Muscle of leg (tissue), 11 donors: ENCODE results near the gene PSD. TPM values are rescaled to one million over a fixed set of nuclear protein-coding genes. Genes with fewer than 3 reads are reported as not detected.
A peak's percentile ranks its signal among the peaks of the same experiment; 100 is the strongest.
"Not testable (repeated sequence)": the region's sequence is repeated elsewhere in the genome, so short reads cannot be mapped to it uniquely, and the experiment has no call there.

Experiments used
- DNase-seq: peaks from one replicate; pipeline ENCODE4 v3.0.0; 2013
- H3K27ac ChIP-seq: one replicate; pipeline ENCODE4 v1.5.1; 2013; ENCODE audit warnings: mild to moderate bottlenecking, low read length, control low read depth
- H3K27me3 ChIP-seq: one replicate; pipeline ENCODE4 v1.6.1; 2013; ENCODE audit warnings: low read length; ENCODE audit not compliant: control insufficient read depth, insufficient read depth
- H3K36me3 ChIP-seq: one replicate; pipeline ENCODE4 v1.6.1; 2013; ENCODE audit warnings: low read length; ENCODE audit not compliant: control insufficient read depth, insufficient read depth
- H3K4me1 ChIP-seq: one replicate; pipeline ENCODE4 v1.6.1; 2013; ENCODE audit warnings: low read length; ENCODE audit not compliant: control insufficient read depth, insufficient read depth
- H3K4me3 ChIP-seq: one replicate; pipeline ENCODE4 v1.5.1; 2013; ENCODE audit warnings: low read length, control low read depth
- H3K9me3 ChIP-seq: replicated peaks from 2 replicates; pipeline ENCODE4 v1.6.1; 2013; ENCODE audit warnings: low read depth, low read length; ENCODE audit not compliant: control insufficient read depth
- WGBS: methylation state at CpG from one replicate; pipeline ENCODE4 v1.1.5; 2013; ENCODE audit warnings: missing lambda C conversion rate; ENCODE audit not compliant: insufficient coverage; 5-methylcytosine and 5-hydroxymethylcytosine counted together
- polyA plus RNA-seq, 8 donors: library from polyadenylated mRNA; unstranded; fragments of 120-200 nt; gene quantifications; one replicate each; pipeline versions ENCODE4 v1.2.1 to v1.2.3, GENCODE V29; 2013; ENCODE audit warnings: inconsistent platforms in 1 of 8, low replicate concordance in 1 of 8; ENCODE audit not compliant: insufficient read length in 8 of 8, insufficient read depth in 1 of 8
- total RNA-seq: library from RNA; stranded (reverse); fragments of 120-200 nt; gene quantifications from one replicate; pipeline ENCODE4 v1.2.4, GENCODE V29; 2013

PSD gene
- total and polyA plus RNA-seq, 9 donors = 6.1 to 11.0 (median 6.7) TPM

- DNase-seq = no peak
- Histone ChIP-seq H3K27me3 (peaks cover 21% of the 10 kb centered on the region), H3K36me3 (no peaks in the 10 kb centered on the region), H3K9me3 (no peaks in the 10 kb centered on the region), H3K4me1 (peaks cover 22% of the 10 kb centered on the region), H3K27ac (no peak overlapping the region), H3K4me3 (no peak overlapping the region)
- 80% methylated on average over 6 of the region's 9 CpGs for WGBS
These were observed 39.1 kb upstream of the PSD start for GRCh38 chr10:102457591-102458150.

GRCh38 chr10:102455893-102456471, 37.4 kb upstream of the PSD start:
- Histone ChIP-seq H3K27ac (no peak overlapping the region), H3K36me3 (no peaks in the 10 kb centered on the region), H3K4me3 (no peak overlapping the region), H3K4me1 (peaks cover 19% of the 10 kb centered on the region), H3K9me3 (no peaks in the 10 kb centered on the region), H3K27me3 (peaks cover 6% of the 10 kb centered on the region)
- WGBS = 48% methylated on average over 7 of the region's 7 CpGs
- DNase-seq = no peak

- H3K27ac ChIP-seq, DNase-seq, H3K4me3 ChIP-seq, H3K36me3 ChIP-seq, H3K27me3 ChIP-seq, H3K9me3 ChIP-seq: not testable (repeated sequence)
- H3K4me1 ChIP-seq = peaks cover 19% of the 10 kb centered on the region
- 70% methylated on average over 2 of the region's 13 CpGs for WGBS
These were observed 36.3 kb upstream of the PSD start for GRCh38 chr10:102454662-102455487.

- Histone ChIP-seq H3K36me3 (no peaks in the 10 kb centered on the region), H3K9me3 (no peaks in the 10 kb centered on the region), H3K27me3 (no peaks in the 10 kb centered on the region), H3K4me3 (no peak overlapping the region), H3K27ac (peak overlapping the region; percentile 55), H3K4me1 (peaks cover 26% of the 10 kb centered on the region)
- no peak for DNase-seq
- WGBS = 80% methylated on average over 5 of the region's 5 CpGs
These were observed 34.9 kb upstream of the PSD start for GRCh38 chr10:102453502-102453901.

GRCh38 chr10:102452672-102453340, 34.2 kb upstream of the PSD start:
- Histone ChIP-seq H3K4me3 (no peak overlapping the region), H3K36me3 (no peaks in the 10 kb centered on the region), H3K27ac (peak overlapping the region; percentile 55), H3K9me3 (no peaks in the 10 kb centered on the region), H3K27me3 (no peaks in the 10 kb centered on the region), H3K4me1 (peaks cover 26% of the 10 kb centered on the region)
- DNase-seq = peak; percentile 54
- 13% methylated on average over 2 of the region's 3 CpGs for WGBS

- H3K4me3 ChIP-seq = peak within 1 kb of the TSS; percentile 72
- DNase-seq = no peak
- H3K4me1 ChIP-seq = peaks cover 26% of the 10 kb centered on the region
- 13% methylated on average over 17 of the region's 28 CpGs for WGBS
- H3K27ac ChIP-seq = peak within 1 kb of the TSS; percentile 7
- no peaks in the 10 kb centered on the region for H3K27me3 ChIP-seq
- H3K36me3 ChIP-seq = no peaks in the 10 kb centered on the region
- no peaks in the 10 kb centered on the region for H3K9me3 ChIP-seq
These were observed 32.8 kb upstream of the PSD start, which contains the start of gene C10orf95 for GRCh38 chr10:102451105-102451969. Gene C10orf95, minus strand, starts transcription at chr10:102451543. Its CDS starts 450 bp downstream, at chr10:102451093.

- no peaks in the 10 kb centered on the region for H3K27me3 ChIP-seq
- peaks cover 26% of the 10 kb centered on the region for H3K4me1 ChIP-seq
- under 1% methylated on average over 104 of the region's 104 CpGs for WGBS
- H3K27ac ChIP-seq = peak overlapping the region; percentile 69
- peak overlapping the region; percentile 72 for H3K4me3 ChIP-seq
- DNase-seq = peak; percentile 93
- no peaks in the 10 kb centered on the region for H3K9me3 ChIP-seq
- H3K36me3 ChIP-seq = no peaks in the 10 kb centered on the region
These were observed 32.0 kb upstream of the PSD start for GRCh38 chr10:102450374-102451104.

- DNase-seq = no peak
- Histone ChIP-seq H3K4me1 (peaks cover 26% of the 10 kb centered on the region), H3K27ac (peak overlapping the region; percentile 69), H3K36me3 (no peaks in the 10 kb centered on the region), H3K27me3 (no peaks in the 10 kb centered on the region), H3K4me3 (peak overlapping the region; percentile 72), H3K9me3 (no peaks in the 10 kb centered on the region)
- 0% methylated on average over 10 of the region's 11 CpGs for WGBS
These were observed 31.5 kb upstream of the PSD start for GRCh38 chr10:102450124-102450373.
